Left ventricle myocardium superior (tissue), 1 donor: Measurements from ENCODE around the gene CR1. TPM values are rescaled to one million over a fixed set of nuclear protein-coding genes. Genes with fewer than 3 reads are reported as not detected.
"Not testable (repeated sequence)": the region's sequence is repeated elsewhere in the genome, so short reads cannot be mapped to it uniquely, and the experiment has no call there.

Source experiments
- ATAC-seq: fragments of 200-7000 bp; cut with Tn5 transposase; one replicate; pipeline ENCODE4 v1.9.1; 2020; ENCODE audit warnings: mild to moderate bottlenecking, moderate library complexity
- DNase-seq: peaks from one replicate; pipeline ENCODE4 v3.0.0-alpha.2; 2020
- intact Hi-C: fragments of 100-400 bp; cut with micrococcal nuclease; formaldehyde crosslinking; loops from one replicate; pipeline ENCODE4 v1.11.0; 2022
- long read RNA-seq: library from polyadenylated mRNA; unstranded; transcript quantifications from one replicate; pipeline ENCODE4 v2.0.0, GENCODE V29; 2021
- total RNA-seq: library from RNA; stranded (reverse); fragmentation: NEBNext Ultra II Directional; extraction: Animal tissue kit (Norgen Biotek cat#: 25700); gene quantifications from one replicate; pipeline ENCODE4 v1.2.1, GENCODE V29; 2021
- donor health status: DM: no; HTN: yes; CAD: no; lungs with severe emphysema.

Gene CR1
- 2.2 TPM for total RNA-seq
- long read RNA-seq: 0 reads

DNA sequence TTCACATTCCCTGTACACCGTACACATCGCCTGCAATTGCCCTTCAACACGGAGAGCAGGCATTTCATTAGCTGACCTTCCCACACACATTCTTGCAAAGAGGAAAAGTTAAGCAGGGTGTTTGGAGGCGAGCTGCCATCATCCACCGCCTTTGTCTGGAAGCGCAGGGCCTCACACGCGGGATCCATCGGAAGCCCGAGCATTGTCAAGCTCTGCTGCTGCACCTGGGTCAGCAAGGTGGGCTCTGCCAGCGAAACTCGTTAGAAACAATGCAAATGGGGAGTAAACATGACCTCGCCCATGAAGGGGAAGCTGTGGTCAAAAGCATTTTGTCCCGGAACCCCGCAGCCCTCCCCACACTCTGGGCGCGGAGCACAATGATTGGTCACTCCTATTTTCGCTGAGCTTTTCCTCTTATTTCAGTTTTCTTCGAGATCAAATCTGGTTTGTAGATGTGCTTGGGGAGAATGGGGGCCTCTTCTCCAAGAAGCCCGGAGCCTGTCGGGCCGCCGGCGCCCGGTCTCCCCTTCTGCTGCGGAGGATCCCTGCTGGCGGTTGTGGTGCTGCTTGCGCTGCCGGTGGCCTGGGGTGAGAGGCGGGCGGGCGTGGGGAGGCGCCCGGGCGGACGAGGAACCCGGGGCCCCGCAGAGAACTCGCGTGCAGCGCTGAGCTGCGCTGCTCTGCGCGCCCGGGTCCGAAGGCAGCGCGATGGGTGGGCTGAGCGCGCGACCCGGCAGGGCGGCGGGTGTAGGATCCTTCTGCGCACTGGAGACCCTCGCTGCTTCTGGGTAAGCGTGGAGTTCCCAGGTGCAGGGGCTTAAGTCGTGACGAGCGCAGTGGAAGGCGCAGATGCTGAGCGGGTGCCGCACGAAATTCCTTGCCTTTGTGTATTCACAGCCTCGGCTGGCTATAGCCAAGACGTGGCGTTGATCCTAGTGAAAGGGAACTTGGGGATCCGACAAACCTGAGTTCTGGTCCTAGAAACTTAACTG, at the start of gene CR1:
CR1 (plus strand) TSS at position 357 of the 992 bp plus-strand sequence; CDS start at position 468, 111 bp downstream.
- intact Hi-C loops: no loop called here
- peak; percentile 74 for ATAC-seq
- peak; percentile 51 for DNase-seq

DNA sequence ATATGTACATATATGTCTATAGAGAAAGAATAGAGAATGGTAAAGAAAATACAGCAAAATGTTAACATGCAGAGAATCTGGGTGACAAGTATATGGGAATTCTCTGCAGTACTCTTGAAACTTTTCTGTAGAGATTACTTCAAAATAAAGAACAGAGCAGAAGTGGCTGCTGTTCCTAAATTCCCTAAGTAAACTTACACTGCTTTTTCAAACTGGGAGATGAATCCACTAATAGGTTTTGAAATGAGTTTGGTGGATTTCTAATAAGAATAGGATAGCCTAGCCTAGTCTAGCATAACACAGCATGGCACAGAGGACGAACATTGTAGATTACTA, 42.3 kb upstream of the CR1 start:
- no peak for ATAC-seq
- intact Hi-C loops: no loop called here
- DNase-seq: no peak

DNA sequence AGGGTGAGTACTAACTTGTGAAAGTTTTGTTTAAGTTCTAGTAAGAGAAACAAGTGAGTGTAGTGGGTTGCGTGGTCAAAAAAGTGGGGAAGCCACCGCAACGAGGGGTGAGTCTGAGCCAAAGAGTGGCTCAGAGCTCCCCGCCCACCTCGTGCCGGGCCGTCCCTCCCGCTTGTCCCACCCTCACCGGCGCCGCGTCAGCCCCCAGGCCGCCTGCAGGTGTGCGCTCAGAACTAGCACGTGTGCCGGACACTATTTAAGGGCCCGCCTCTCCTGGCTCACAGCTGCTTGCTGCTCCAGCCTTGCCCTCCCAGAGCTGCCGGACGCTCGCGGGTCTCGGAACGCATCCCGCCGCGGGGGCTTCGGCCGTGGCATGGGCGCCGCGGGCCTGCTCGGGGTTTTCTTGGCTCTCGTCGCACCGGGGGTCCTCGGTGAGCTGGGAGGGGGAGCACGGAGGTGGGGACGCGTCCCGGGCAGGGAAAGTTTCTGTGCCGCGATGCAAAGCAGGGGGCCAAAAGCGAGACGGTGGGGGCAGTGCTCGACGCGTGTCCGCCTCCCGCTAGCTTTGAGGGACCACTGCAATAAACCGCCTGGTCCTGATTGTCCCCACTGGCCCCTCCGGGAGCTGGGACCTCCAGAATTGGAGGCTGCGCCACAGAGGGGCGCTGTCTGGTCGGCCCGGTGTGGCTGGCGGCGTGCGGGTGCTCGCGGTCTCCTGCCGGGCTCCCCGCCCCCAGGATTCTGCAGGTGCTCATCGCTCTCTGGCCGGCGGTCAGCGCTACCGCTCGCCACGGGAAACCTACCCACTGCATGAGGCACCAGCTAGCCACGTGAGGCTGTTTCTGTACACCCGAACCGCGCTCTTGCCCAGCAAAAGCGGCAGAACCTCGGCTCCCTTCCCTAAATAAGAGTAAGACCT, 41.7 kb upstream of the CR1 start, which contains the start of gene CR2:
CR2 (plus strand) TSS at position 283 of the 919 bp plus-strand sequence; CDS start at position 374, 91 bp downstream.
- ATAC-seq (peak; percentile 63), DNase-seq (peak; percentile 39)
- intact Hi-C loops: no loop called here

DNA sequence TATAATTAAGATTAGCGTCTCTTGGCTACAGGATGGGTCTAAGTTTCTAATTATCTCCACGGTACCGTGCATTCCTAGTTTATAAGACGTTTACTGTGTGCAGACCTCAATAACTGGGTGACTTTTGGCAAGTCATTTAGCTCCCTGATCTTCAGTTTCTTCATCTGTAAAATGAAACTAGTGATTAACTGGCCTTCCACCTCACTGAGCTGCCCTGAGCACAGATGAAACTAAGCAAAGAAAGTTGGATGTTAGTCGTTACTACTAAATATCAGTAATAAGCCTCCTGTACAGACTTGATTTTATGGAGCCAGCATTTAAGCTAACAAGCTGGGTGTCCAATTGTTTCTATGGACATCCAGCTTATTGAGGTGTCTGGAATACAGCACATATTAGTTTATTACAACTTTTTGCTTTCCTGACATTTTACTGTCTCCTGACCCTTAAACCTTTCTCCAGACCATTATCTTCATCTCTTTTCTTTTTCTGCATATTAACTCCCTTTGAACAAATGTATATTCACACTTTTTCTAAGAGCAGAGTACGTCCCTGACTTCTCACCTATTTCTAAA, 40.7 kb upstream of the CR1 start:
- DNase-seq (no peak), ATAC-seq (no peak)
- intact Hi-C loops: no loop called here

DNA sequence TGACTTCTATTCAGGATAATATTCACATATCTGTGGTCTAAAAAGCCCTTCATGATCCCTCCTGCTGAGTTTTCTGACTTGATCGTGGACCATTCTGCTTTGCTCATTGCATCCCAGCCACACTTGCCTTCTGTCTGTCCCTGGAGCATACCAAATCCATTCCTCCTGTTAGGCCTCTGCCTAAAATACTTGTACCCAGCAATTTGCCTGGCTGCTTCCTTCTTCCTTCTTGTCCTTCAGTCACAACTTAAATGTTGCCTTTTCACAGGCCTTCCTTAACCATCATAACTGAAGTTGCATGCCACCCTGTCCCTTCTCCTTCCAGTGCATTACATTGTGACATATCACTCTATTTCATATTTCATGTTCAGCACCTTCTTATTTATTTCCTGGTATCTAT, 37.5 kb upstream of the CR1 start:
- ATAC-seq: no peak
- no peak for DNase-seq
- intact Hi-C loops: no loop called here

DNA sequence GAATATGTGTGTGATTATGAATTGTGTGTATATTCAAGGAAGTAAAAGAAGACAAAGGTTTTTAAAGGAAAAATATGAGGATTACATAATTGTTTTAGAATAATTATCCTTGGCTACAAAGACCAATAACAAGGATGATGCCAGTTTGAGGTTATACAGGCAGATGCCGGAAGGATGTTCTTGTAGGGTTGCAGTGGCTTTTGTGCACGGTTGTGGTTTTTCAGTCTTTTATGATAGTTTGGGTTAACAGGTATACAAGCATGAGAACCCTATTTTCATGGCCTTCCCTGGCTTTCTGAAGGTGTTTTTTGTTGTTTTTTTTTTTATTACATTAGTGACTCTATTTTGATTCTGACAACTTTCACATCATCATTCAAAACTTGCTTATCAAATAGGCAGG, 36.9 kb upstream of the CR1 start:
- ATAC-seq (no peak), DNase-seq (no peak)
- intact Hi-C loops: no loop called here

DNA sequence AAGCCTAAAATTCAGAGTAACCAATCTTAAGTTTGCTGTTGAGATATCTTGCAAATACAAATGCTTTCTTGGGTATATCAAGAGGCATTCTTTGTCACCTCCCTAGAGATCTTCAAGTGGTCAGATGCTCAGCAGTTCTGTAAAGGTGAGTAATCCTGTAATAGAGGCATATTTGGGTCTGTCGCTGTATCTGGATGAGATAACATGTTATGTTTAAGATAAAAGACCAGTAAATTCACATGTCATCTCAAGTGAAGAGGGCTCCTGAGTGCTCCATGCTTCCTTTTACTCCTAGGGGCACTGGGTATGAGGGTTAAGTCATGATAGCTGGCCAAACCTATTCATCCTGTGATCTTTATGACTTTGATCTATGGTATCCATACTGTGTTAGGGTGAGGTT, 34.3 kb upstream of the CR1 start:
- intact Hi-C loops: no loop called here
- ATAC-seq (no peak), DNase-seq (no peak)

DNA sequence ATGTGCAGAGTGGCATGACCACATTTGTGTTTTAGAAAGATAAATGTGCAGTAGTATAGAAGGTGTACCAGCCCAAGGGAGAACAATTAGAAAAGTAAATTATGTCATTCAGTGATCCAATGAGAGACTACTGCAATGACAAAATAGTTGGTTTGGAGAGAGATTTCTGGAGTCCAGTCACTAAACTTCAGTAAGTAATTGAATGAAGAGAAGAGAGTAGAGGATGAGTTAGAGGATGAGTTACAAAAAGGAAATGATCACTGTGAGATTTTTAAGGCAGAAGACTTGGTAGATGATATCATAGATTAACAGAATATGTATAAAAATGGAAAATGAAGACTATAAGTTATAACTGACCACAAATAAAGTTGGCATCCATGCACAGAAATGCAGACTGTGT, 33.4 kb upstream of the CR1 start:
- ATAC-seq (no peak), DNase-seq (no peak)
- intact Hi-C loops: no loop called here

DNA sequence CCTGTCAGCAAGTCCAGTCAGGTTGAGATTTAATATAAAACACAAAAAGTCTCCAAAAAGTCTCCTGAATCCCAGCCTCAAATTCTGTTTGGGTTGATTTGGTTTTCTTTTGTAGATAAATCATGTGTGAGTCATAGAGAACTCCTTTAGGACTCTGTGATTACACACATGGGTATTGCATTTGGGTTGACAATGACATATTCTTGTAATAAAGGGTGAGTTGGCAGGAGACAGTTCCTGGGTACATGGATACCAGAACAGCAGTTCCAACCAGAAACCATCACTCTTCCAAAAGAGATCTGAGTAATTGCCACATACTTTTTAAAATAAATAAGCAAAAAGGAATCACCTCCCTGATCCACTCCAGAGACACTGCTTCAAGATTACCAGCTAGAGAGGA, 32.9 kb upstream of the CR1 start:
- intact Hi-C loops: no loop called here
- DNase-seq (no peak), ATAC-seq (no peak)

DNA sequence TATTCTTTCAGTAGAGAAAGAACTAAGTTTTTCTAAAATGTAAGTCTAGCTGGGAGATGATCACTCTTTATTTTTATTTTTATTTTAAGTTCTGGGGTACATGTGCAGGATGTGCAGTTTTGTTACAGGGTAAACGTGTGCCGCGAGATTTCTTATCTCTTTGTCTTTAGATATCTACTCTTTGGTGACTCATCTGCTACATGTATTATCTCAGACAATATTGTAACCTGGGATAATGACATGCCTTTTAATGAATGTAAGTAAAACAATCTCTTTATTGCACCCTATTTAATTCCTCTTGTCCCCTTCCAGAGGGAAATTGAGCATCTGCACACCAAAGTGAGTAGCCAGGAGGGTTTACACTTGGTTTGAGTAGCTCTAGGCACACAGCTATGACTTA, 32.4 kb upstream of the CR1 start:
- ATAC-seq (no peak), DNase-seq (no peak)
- intact Hi-C loops: no loop called here

DNA sequence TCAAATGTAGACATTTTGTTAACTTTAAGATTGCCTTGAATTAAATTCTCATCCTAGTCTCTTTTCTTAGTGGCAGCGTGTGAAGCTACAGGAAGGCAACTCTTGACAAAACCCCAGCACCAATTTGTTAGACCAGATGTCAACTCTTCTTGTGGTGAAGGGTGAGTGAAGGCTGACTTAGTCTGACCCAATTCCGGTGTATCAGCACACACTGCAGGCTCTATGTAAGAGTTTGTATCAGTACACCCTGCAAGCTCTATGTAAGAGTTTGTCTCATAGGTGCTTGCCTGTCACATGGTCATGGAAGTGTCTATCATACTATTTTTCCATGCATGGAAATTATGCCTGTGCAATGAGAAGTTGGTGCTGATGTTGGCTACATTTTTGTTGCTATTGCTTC, 25.0 kb upstream of the CR1 start:
- ATAC-seq (no peak), DNase-seq (no peak)
- intact Hi-C loops: no loop called here

DNA sequence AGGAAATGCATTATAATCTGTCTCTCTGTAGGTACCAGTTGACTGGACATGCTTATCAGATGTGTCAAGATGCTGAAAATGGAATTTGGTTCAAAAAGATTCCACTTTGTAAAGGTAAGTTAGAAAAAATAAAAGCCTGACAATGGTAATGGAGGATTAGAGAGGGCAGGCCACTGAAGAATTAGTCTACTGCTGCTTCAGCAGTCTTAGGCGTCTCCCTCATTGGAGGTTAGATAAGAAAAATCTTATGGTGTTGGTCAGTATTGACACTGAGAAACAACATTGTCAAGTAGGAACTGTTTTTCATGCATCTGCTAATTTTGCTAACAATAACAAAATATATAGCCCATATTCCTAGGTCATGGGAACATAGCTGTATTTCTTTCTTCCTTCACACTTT, 21.7 kb upstream of the CR1 start:
- ATAC-seq (no peak), DNase-seq (no peak)
- intact Hi-C loops: no loop called here

DNA sequence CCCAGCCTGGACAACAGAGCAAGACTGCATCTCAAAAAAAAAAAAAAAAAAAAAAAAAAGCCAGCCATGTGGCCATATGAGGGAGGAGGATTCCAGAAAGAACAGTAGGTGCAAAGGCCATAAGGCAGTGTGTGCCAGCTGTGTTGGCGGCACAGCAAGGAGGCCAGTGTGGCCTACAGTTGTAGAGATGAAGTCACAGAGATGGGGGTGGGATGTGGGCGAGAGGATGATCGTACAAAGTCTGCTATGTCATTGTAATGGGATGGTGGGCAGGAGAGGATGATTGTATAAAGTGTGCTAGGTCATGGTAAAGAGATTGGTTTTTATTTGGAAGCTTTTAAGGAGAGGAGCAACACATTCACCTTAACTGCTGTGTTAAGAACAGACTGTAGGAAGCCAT, 9.8 kb upstream of the CR1 start:
- intact Hi-C loops: no loop called here
- ATAC-seq (no peak), DNase-seq (no peak)

DNA sequence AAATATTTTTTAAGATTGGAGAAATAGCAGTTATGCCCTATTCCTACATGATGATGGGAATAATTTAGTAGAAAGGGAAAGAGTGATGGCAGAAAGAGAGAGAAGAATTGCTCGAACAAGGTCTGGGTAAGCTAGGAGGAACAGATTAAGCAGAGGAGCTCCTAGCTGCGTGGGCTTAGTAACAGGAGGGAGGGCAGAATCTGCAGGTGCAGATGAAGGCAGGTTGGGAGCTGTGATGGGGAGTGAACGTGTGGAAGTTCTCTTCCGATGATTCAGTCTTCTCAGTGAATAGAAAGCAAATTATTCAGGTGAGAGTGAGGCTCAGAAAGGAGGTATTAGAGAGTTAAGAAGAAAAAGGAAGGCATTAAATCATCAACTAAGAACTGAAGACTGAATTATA, 8.3 kb upstream of the CR1 start:
- ATAC-seq (no peak), DNase-seq (no peak)
- intact Hi-C loops: no loop called here

DNA sequence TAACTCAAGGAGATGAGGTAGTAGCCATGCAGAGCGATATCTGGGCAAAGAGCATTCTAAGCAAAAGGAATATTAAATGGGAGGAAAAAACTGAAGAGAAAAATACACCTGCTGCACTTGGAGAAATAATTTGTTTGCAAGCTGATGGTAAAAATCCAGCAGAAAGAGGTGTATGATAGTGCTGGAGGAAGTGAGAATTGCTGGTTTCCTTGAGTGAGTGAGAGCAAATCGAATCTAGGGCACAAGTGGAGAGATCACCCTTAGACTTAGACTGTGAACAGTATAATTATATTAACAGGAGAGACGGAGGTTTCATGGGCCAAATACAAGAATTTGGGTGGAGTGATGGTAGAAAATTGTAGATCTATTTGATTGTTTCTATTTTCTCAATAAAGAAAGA, 2.7 kb upstream of the CR1 start:
- DNase-seq (no peak), ATAC-seq (no peak)
- intact Hi-C loops: no loop called here

DNA sequence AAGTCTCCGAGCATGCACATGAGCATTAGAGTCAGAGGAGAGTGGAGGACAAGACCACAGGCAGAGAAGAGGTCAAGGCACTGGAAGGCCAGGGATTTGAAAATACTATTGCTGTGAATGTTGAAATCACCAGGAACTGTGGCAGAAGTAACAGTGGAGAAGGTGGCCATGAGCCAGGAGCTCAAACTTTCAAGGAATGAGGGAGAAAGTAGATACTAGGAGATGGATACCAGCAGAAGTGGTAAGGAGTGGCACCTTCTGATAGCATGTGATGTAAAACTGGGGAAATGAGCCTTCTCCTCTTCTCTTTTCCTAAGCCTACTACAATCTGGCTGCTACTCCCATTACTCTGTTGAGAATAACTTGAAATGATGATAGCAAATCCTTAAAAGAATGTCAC, 1.8 kb upstream of the CR1 start:
- ATAC-seq (no peak), DNase-seq (no peak)
- intact Hi-C loops: no loop called here

DNA sequence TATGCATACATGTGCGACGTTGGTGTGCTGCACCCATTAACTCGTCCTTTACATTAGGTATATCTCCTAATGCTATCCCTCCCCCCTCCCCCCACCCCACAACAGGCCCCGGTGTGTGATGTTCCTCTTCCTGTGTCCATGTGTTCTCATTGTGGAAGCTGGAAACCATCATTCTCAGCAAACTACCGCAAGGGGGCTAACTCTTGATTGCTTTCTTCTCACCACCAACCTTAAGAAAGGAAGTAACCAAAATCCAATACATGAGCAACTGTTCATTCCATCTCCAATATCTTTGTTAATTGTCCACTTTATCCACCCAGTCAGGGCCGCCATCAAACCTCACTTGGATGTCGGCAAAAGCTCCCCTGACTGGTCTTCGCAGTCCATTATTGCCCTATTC, 676 bp upstream of the CR1 start:
- DNase-seq, ATAC-seq, intact Hi-C loops: not testable (repeated sequence)

DNA sequence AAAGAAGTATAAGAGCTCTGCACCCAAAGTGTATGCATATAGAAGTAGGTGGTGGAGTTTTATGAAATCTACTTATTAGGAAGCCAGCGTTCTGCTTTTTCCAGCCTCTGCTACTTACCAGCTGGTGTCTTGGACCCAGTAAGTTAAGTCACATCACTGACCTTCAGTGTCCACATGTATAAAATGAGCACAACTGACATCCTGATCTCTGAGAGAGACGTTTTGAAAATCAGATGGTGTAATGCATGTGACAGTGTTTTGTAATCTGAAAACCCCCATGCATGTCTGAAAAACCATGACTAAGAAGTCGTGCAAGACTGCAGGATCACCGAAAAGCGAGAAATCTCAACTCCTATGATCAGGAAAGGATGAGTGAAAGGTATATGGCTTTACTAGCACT, 2.0 kb downstream of the CR1 start:
- intact Hi-C loops: no loop called here
- DNase-seq (no peak), ATAC-seq (no peak)

DNA sequence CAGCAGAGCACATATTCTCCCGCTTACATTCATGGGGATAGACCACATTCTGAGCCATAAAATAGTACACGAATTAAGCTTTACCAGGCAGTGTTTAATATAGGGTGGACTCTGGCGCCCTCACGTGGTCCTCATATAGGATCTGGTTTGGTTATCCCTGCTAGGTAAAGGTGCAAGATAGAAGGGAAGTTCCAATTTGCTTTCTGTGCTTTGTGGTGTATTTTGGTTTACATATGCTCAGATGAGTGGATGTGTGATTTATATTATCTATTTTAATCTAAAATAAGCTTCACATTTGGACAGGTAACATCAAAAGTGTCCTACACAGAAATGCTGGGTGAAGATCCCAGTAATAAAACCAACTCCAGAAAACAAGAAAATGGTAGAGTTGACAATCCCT, 3.6 kb downstream of the CR1 start:
- intact Hi-C loops: no loop called here
- ATAC-seq (peak; percentile 65), DNase-seq (peak; percentile 64)

DNA sequence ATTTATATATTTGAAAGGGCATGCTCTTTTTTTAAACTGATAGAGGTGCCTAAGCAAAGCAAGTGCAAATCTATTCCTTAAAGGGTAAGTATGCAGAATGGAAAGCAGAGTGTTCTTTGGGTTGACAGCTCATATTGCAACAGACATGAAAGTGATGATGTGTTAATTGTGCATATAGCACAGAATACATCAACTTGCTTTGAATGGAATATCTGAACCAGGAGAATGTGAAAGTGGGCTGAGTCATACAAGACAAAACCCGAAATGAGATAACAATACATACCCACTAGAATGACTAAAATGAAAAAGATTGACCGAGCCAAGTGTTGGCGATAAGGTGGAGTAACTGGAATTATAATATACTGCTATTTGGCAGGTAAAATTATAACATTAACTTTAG, 4.3 kb downstream of the CR1 start:
- no peak for DNase-seq
- ATAC-seq: no peak
- intact Hi-C loops: no loop called here
